H1 (cell line): ENCODE results near the gene PHRF1. TPM values are rescaled to one million over a fixed set of nuclear protein-coding genes. Genes with fewer than 3 reads are reported as not detected.

Source experiments
- CTCF ChIA-PET: fragments of 300-600 bp; sonication (Branson Sonifier 250); formaldehyde crosslinking; loops from one replicate; lab custom pipeline; 2021; ENCODE audit not compliant: partially characterized antibody; lab: Charles Lee
- POLR2A ChIA-PET: fragments of 300-600 bp; sonication (Branson Sonifier 250); formaldehyde crosslinking; loops from one replicate; lab custom pipeline; 2021; ENCODE audit warnings: inconsistent platforms; ENCODE audit not compliant: partially characterized antibody; lab: Charles Lee
- DNase-seq, 2 experiments: peaks; one replicate each; pipeline versions ENCODE4 v3.0.0 to v3.0.0-alpha.2; 2010 to 2022; ENCODE audit warnings: low spot score in 2 of 2, low read depth in 1 of 2, mixed read lengths in 1 of 2
- FAIRE-seq: peaks from 2 replicates; lab custom pipeline; 2011; peaks lifted over from hg19 to GRCh38; lab: Jason Lieb, UNC
- H2AFZ ChIP-seq: 2 replicates; pipeline ENCODE4 v1.8.1; 2012; ENCODE audit warnings: low read length, inconsistent platforms
- H2AK5ac ChIP-seq: 2 replicates; pipeline ENCODE4 v1.6.1; 2013; ENCODE audit warnings: low read depth, low read length
- H2BK120ac ChIP-seq: replicated peaks from 2 replicates; pipeline ENCODE3; 2013; ENCODE audit warnings: low read depth, low read length, inconsistent platforms
- H2BK12ac ChIP-seq: 2 replicates; pipeline ENCODE4 v1.6.1; 2013; ENCODE audit warnings: low read depth, low read length
- H2BK15ac ChIP-seq: 2 replicates; pipeline ENCODE4 v1.6.1; 2013; ENCODE audit warnings: low read length
- H2BK20ac ChIP-seq: 2 replicates; pipeline ENCODE4 v1.6.1; 2013; ENCODE audit warnings: low read length
- H2BK5ac ChIP-seq: 2 replicates; pipeline ENCODE4 v1.6.1; 2013; ENCODE audit warnings: low read depth, low read length
- H3K14ac ChIP-seq: 2 replicates; pipeline ENCODE4 v1.6.1; 2013; ENCODE audit warnings: inconsistent platforms; ENCODE audit not compliant: insufficient read length
- H3K18ac ChIP-seq: 2 replicates; pipeline ENCODE4 v1.6.1; 2013; ENCODE audit warnings: low read length; ENCODE audit errors: extremely low read depth
- H3K23ac ChIP-seq: 2 replicates; pipeline ENCODE4 v1.6.1; 2013; ENCODE audit warnings: inconsistent platforms; ENCODE audit not compliant: insufficient read length
- H3K23me2 ChIP-seq: 2 replicates; pipeline ENCODE4 v1.6.1; 2013; ENCODE audit warnings: low read depth, low read length
- H3K27ac ChIP-seq: 2 replicates; pipeline ENCODE4 v1.6.1; 2011; ENCODE audit warnings: low read depth, low read length, inconsistent platforms
- H3K27me3 ChIP-seq, 4 experiments: replicated peaks in 1 of 4; 1 replicate in 1 of 4; 2 replicates in 3 of 4; pipeline versions ENCODE4 v1.6.1 to v1.8.1; 2011 to 2013; ENCODE audit warnings: low read length in 3 of 4, mild to moderate bottlenecking in 3 of 4, inconsistent platforms in 2 of 4, mixed read lengths in 2 of 4, moderate library complexity in 1 of 4; ENCODE audit not compliant: control insufficient read depth in 3 of 4, insufficient read depth in 3 of 4; ENCODE audit errors: extremely low read depth in 1 of 4
- H3K36me3 ChIP-seq, 4 experiments: 2 replicates each; pipeline versions ENCODE4 v1.6.1 to v1.8.1; 2011 to 2013; ENCODE audit warnings: mild to moderate bottlenecking in 4 of 4, low read length in 3 of 4, moderate library complexity in 2 of 4, control low read depth in 1 of 4, inconsistent platforms in 1 of 4; ENCODE audit not compliant: insufficient read depth in 4 of 4, control insufficient read depth in 2 of 4
- H3K4ac ChIP-seq: replicated peaks from 2 replicates; pipeline ENCODE3; 2013; ENCODE audit warnings: low read length, low read depth, mixed read lengths, inconsistent platforms; ENCODE audit not compliant: insufficient read length
- H3K4me1 ChIP-seq, 4 experiments: replicated peaks in 1 of 4; 1 replicate in 1 of 4; 2 replicates in 3 of 4; pipeline versions ENCODE4 v1.6.1 to v1.8.1; 2011 to 2013; ENCODE audit warnings: low read length in 3 of 4, inconsistent platforms in 2 of 4, mixed read lengths in 1 of 4; ENCODE audit not compliant: insufficient read depth in 4 of 4, control insufficient read depth in 3 of 4
- H3K4me2 ChIP-seq, 2 experiments: 2 replicates each; pipeline versions ENCODE4 v1.6.1 to v1.8.1; 2011 to 2013; ENCODE audit warnings: low read depth in 2 of 2, low read length in 2 of 2, control low read depth in 1 of 2, inconsistent platforms in 1 of 2, mild to moderate bottlenecking in 1 of 2; ENCODE audit not compliant: insufficient read depth in 1 of 2
- H3K4me3 ChIP-seq, 4 experiments: fragments of 200-600, 300-600 bp in 1 of 4; sonication (generic), shearing (Covaris generic), sonication (Bioruptor Twin) in 1 of 4; 2 replicates each; pipeline versions ENCODE4 v1.5.1 to v1.8.1; 2011 to 2016; ENCODE audit warnings: low read length in 4 of 4, low read depth in 3 of 4, control low read depth in 2 of 4, inconsistent platforms in 2 of 4, mild to moderate bottlenecking in 2 of 4, mixed read lengths in 1 of 4, moderate library complexity in 1 of 4; ENCODE audit not compliant: insufficient read depth in 2 of 4; ENCODE audit errors: extremely low read depth in 1 of 4
- H3K56ac ChIP-seq: replicated peaks from 2 replicates; pipeline ENCODE3; 2013; ENCODE audit warnings: low read depth, mild to moderate bottlenecking, mixed read lengths, low read length, inconsistent platforms; ENCODE audit not compliant: insufficient read length
- H3K79me1 ChIP-seq: 2 replicates; pipeline ENCODE4 v1.6.1; 2013; ENCODE audit warnings: low read depth, low read length, control low read depth
- H3K79me2 ChIP-seq, 2 experiments: 2 replicates each; pipeline versions ENCODE4 v1.6.1 to v1.8.1; 2012 to 2013; ENCODE audit warnings: low read length in 2 of 2, mild to moderate bottlenecking in 2 of 2, inconsistent platforms in 1 of 2; ENCODE audit not compliant: insufficient read depth in 2 of 2, control insufficient read depth in 1 of 2
- H3K9ac ChIP-seq, 4 experiments: replicated peaks in 1 of 4; 1 replicate in 1 of 4; 2 replicates in 3 of 4; pipeline versions ENCODE4 v1.6.1 to v1.8.1; 2011 to 2013; ENCODE audit warnings: low read depth in 3 of 4, low read length in 3 of 4, control low read depth in 2 of 4, mild to moderate bottlenecking in 2 of 4, moderate library complexity in 2 of 4, inconsistent platforms in 1 of 4; ENCODE audit errors: extremely low read depth in 1 of 4
- H3K9me3 ChIP-seq, 2 experiments: 2 replicates each; pipeline versions ENCODE4 v1.6.1 to v1.8.1; 2012 to 2013; ENCODE audit warnings: mild to moderate bottlenecking in 2 of 2, moderate library complexity in 2 of 2, control low read depth in 1 of 2, inconsistent platforms in 1 of 2, low read depth in 1 of 2, low read length in 1 of 2, mixed read lengths in 1 of 2; ENCODE audit not compliant: insufficient read depth in 2 of 2
- H4K20me1 ChIP-seq, 2 experiments: replicated peaks in 1 of 2; 2 replicates each; pipeline versions ENCODE3 to v1.8.1; 2011 to 2013; ENCODE audit warnings: inconsistent platforms in 2 of 2, low read length in 2 of 2, mild to moderate bottlenecking in 1 of 2; ENCODE audit not compliant: insufficient read depth in 2 of 2, control insufficient read depth in 1 of 2
- H4K5ac ChIP-seq: 2 replicates; pipeline ENCODE4 v1.6.1; 2013; ENCODE audit warnings: low read length, low read depth, mixed read lengths, inconsistent platforms; ENCODE audit not compliant: insufficient read length
- H4K8ac ChIP-seq: 2 replicates; pipeline ENCODE4 v1.8.0; 2013; ENCODE audit warnings: mild to moderate bottlenecking, moderate library complexity, low read length, inconsistent platforms; ENCODE audit not compliant: insufficient read depth; ENCODE audit errors: extremely low read depth
- H4K91ac ChIP-seq: replicated peaks from 2 replicates; pipeline ENCODE3; 2013; ENCODE audit warnings: low read length, mixed read lengths, inconsistent platforms; ENCODE audit not compliant: insufficient read length
- NRF1 ChIP-seq: IDR thresholded peaks from 2 replicates; pipeline ENCODE4 v1.6.1; 2011; ENCODE audit warnings: mild to moderate bottlenecking, low read depth, low read length, improper control_type of control experiment
- WGBS, 2 experiments: shearing (Covaris generic) in 1 of 2; methylation state at CpG; one replicate each; pipeline versions ENCODE4 v1.1.6 to v1.1.7; 2013 to 2015; ENCODE audit warnings: low lambda C conversion rate in 2 of 2, mixed read lengths in 2 of 2, inconsistent platforms in 1 of 2, low coverage in 1 of 2, missing lambda C conversion rate in 1 of 2; ENCODE audit not compliant: insufficient replicate concordance in 2 of 2, insufficient coverage in 1 of 2, insufficient read length in 1 of 2; ENCODE audit errors: extremely low coverage in 1 of 2, missing lambda C conversion rate in 1 of 2; 5-methylcytosine and 5-hydroxymethylcytosine counted together
- polyA plus RNA-seq, 7 experiments: library from polyadenylated mRNA; depleted of rRNA in 3 of 7; stranded (reverse) in 5 of 7; unstranded in 2 of 7; fragments of >200 nt in 5 of 7; fragments of 200-250 nt in 2 of 7; gene quantifications; 1 replicate in 5 of 7; 2 replicates in 1 of 7; 4 replicates in 1 of 7; pipeline versions ENCODE4 v1.2.1 to v1.2.3, GENCODE V29; 2011 to 2013; ENCODE audit warnings: missing spikeins in 2 of 7, mixed read lengths in 2 of 7
- total RNA-seq: library from RNA; stranded (reverse); fragmentation: NEBNext Ultra II Directional; extraction: Animal tissue kit (Norgen Biotek cat#: 25700); gene quantifications from 2 replicates; pipeline ENCODE4 v1.2.1, GENCODE V29; 2021

Gene PHRF1
- total and polyA plus RNA-seq, 2 of the 8 experiments (the other 6 are each of a cell fraction or from before 2014, with no cell fraction given): 13.4 to 37.3 TPM

DNA sequence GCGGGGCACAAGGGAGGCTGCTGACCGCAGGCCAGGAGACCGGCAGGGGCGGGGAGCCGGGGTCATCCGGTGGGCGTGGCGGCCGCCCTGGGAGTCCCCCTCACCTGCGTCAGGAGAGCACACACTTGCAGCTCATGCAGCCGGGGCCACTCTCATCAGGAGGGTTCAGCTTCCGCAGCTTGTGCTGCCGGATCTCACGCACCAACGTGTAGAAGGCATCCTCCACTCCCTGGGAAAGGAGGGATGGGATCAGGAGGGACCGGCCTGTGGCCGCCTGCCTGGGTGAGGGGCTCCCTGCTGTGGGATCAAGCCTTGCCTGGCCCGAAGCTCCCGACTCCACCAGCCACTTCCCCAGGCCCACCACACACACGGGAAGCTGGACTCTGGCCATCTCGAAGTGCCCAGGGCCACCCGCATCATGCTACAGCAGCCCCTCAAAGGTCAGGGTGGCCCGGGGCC, 43.7 kb upstream of the PHRF1 start:
- no peak overlapping the region for H2BK15ac ChIP-seq
- H2BK20ac ChIP-seq: no peak overlapping the region
- no peaks in the 10 kb centered on the region for H3K9me3 ChIP-seq
- no peak overlapping the region for H3K23ac ChIP-seq
- CTCF ChIA-PET: interaction anchor here (1.4 to 1.5 kb wide), 2 partner anchors 14 to 59 kb away, joined by 3 to 9 read pairs; no protein-coding TSS in a partner anchor
- peaks cover 0 to 15% (median 6%) of the 10 kb centered on the region in 4 experiments; a peak in 5 of 8 replicates for H3K36me3 ChIP-seq
- H3K79me1 ChIP-seq: no peaks in the 10 kb centered on the region
- H2BK12ac ChIP-seq: no peak overlapping the region
- no peak overlapping the region for H4K8ac ChIP-seq
- no peak overlapping the region for H4K91ac ChIP-seq
- H3K56ac ChIP-seq: no peak overlapping the region
- H2AK5ac ChIP-seq: no peak overlapping the region
- no peak overlapping the region for H3K4ac ChIP-seq
- H2BK120ac ChIP-seq: no peak overlapping the region
- no peak overlapping the region for H3K4me3 ChIP-seq
- H3K14ac ChIP-seq: no peak overlapping the region
- H2BK5ac ChIP-seq: no peak overlapping the region
- no peak for DNase-seq
- no peak for FAIRE-seq
- H3K27me3 ChIP-seq: peaks cover 0 to 10% (median 4%) of the 10 kb centered on the region in 4 experiments; a peak in 5 of 7 replicates
- peaks cover 7 to 11% of the 10 kb centered on the region in 2 experiments for H4K20me1 ChIP-seq
- H3K23me2 ChIP-seq: peaks cover 18% of the 10 kb centered on the region; the same call in 1 of the 2 replicates
- H3K79me2 ChIP-seq: no peaks in the 10 kb centered on the region
- 91% methylated on average over 23 of the region's 23 CpGs; no CpG with 5 or more reads in 1 of the 2 experiments for WGBS, 2 experiments
- no peak overlapping the region for H3K27ac ChIP-seq
- no peak overlapping the region for H3K9ac ChIP-seq
- H2AFZ ChIP-seq: no peak overlapping the region
- POLR2A ChIA-PET: interaction anchor here (0.6 to 1.8 kb wide), 8 partner anchors 14 to 307 kb away, joined by 3 to 8 read pairs (median 4); no protein-coding TSS in a partner anchor
- peaks cover 0 to 10% (median 5%) of the 10 kb centered on the region in 4 experiments; a peak in 5 of 7 replicates for H3K4me1 ChIP-seq
- H3K4me2 ChIP-seq: no peak overlapping the region
- H4K5ac ChIP-seq: no peak overlapping the region
- H3K18ac ChIP-seq: no peak overlapping the region
- TF ChIP-seq NRF1: no peak
